IMR-90 (cell line): ENCODE measurements around the gene SPP1. TPM values are rescaled to one million over a fixed set of nuclear protein-coding genes. Genes with fewer than 3 reads are reported as not detected.

Source experiments
- ATAC-seq: fragments of 200-7000 bp; cut with Tn5 transposase; 2 replicates; pipeline ENCODE4 v1.9.1; 2020; ENCODE audit warnings: low read depth, mild to moderate bottlenecking, moderate library complexity
- BruUV-seq: library from RNA; stranded (reverse); fragments of 400-500 nt; replicated peaks from 2 replicates; lab custom pipeline; 2021; lab: Mats Ljungman, UMichigan
- CTCF ChIA-PET: fragments of 300-600 bp; formaldehyde crosslinking; extraction: SDS; loops from one replicate; lab custom pipeline; 2021; ENCODE audit warnings: antibody characterized with exemption; lab: Yijun Ruan, JAX
- POLR2A ChIA-PET: fragments of 300-600 bp; sonication (Branson Sonifier 250); formaldehyde crosslinking; loops from one replicate; lab custom pipeline; 2022; ENCODE audit warnings: antibody characterized with exemption; ENCODE audit not compliant: unreplicated experiment; lab: Charles Lee
- DNase-seq: peaks from one replicate; pipeline ENCODE4 v3.0.0; 2013
- H2AFZ ChIP-seq: replicated peaks from 2 replicates; pipeline ENCODE3; 2013; ENCODE audit warnings: low read length, mild to moderate bottlenecking; ENCODE audit not compliant: poor library complexity
- H2AK5ac ChIP-seq: 2 replicates; pipeline ENCODE4 v1.6.1; 2013; ENCODE audit warnings: low read depth, low read length, inconsistent platforms
- H2AK9ac ChIP-seq: replicated peaks from 2 replicates; pipeline ENCODE3; 2013; ENCODE audit warnings: mild to moderate bottlenecking, low read depth, low read length, moderate library complexity; ENCODE audit not compliant: poor library complexity
- H2BK120ac ChIP-seq: 2 replicates; pipeline ENCODE4 v1.6.1; 2013; ENCODE audit warnings: low read depth, low read length, inconsistent platforms
- H2BK15ac ChIP-seq: 3 replicates; pipeline ENCODE4 v1.6.1; 2013; ENCODE audit warnings: low read depth, low read length, inconsistent platforms
- H2BK20ac ChIP-seq: 2 replicates; pipeline ENCODE4 v1.6.1; 2013; ENCODE audit warnings: low read depth, mild to moderate bottlenecking, inconsistent platforms, low read length, moderate library complexity
- H2BK5ac ChIP-seq: 2 replicates; pipeline ENCODE4 v1.6.1; 2013; ENCODE audit warnings: mild to moderate bottlenecking, low read depth, low read length, inconsistent platforms; ENCODE audit not compliant: poor library complexity, severe bottlenecking
- H3K14ac ChIP-seq: replicated peaks from 2 replicates; pipeline ENCODE4 v1.6.1; 2013; ENCODE audit warnings: low read depth, low read length, inconsistent platforms
- H3K18ac ChIP-seq: 2 replicates; pipeline ENCODE4 v1.6.1; 2013; ENCODE audit warnings: low read depth, low read length, control low read depth
- H3K23ac ChIP-seq: 2 replicates; pipeline ENCODE4 v1.6.1; 2013; ENCODE audit warnings: low read depth, low read length, inconsistent platforms
- H3K27ac ChIP-seq: 2 replicates; pipeline ENCODE4 v1.5.1; 2013; ENCODE audit warnings: mild to moderate bottlenecking, control low read depth, low read length; ENCODE audit not compliant: insufficient read depth
- H3K27me3 ChIP-seq: 2 replicates; pipeline ENCODE4 v1.6.1; 2013; ENCODE audit warnings: low read length; ENCODE audit not compliant: control insufficient read depth, insufficient read depth
- H3K36me3 ChIP-seq: 2 replicates; pipeline ENCODE4 v1.6.1; 2013; ENCODE audit warnings: low read length, mixed read lengths; ENCODE audit not compliant: control insufficient read depth, insufficient read depth
- H3K4ac ChIP-seq: 2 replicates; pipeline ENCODE4 v1.6.1; 2013; ENCODE audit warnings: low read depth, low read length, inconsistent platforms
- H3K4me1 ChIP-seq: 2 replicates; pipeline ENCODE4 v1.6.1; 2013; ENCODE audit warnings: low read length, mixed read lengths; ENCODE audit not compliant: control insufficient read depth, insufficient read depth
- H3K4me2 ChIP-seq: 2 replicates; pipeline ENCODE4 v1.6.1; 2013; ENCODE audit warnings: low read depth, mild to moderate bottlenecking, control low read depth, low read length, moderate library complexity
- H3K4me3 ChIP-seq: 2 replicates; pipeline ENCODE4 v1.5.1; 2013; ENCODE audit warnings: low read depth, mild to moderate bottlenecking, control low read depth, low read length, moderate library complexity; ENCODE audit not compliant: insufficient read depth
- H3K56ac ChIP-seq: 2 replicates; pipeline ENCODE4 v1.6.1; 2013; ENCODE audit warnings: low read length, inconsistent platforms; ENCODE audit not compliant: insufficient read depth; ENCODE audit errors: extremely low read depth
- H3K79me1 ChIP-seq, 2 experiments: 2 replicates each; pipeline ENCODE4 v1.6.1; 2013; ENCODE audit warnings: low read length in 2 of 2, inconsistent platforms in 1 of 2, low read depth in 1 of 2
- H3K9ac ChIP-seq: 2 replicates; pipeline ENCODE4 v1.6.1; 2013; ENCODE audit warnings: low read depth, low read length, control low read depth
- H3K9me1 ChIP-seq: 2 replicates; pipeline ENCODE4 v1.6.1; 2013; ENCODE audit warnings: low read length, inconsistent platforms; ENCODE audit not compliant: insufficient read depth
- H3K9me3 ChIP-seq: 2 replicates; pipeline ENCODE4 v1.6.1; 2013; ENCODE audit warnings: low read length; ENCODE audit not compliant: control insufficient read depth, insufficient read depth
- H4K20me1 ChIP-seq: 2 replicates; pipeline ENCODE4 v1.6.1; 2013; ENCODE audit warnings: low read length, inconsistent platforms; ENCODE audit not compliant: insufficient read depth
- H4K5ac ChIP-seq: 2 replicates; pipeline ENCODE4 v1.6.1; 2013; ENCODE audit warnings: mild to moderate bottlenecking, low read depth, low read length, control low read depth
- H4K8ac ChIP-seq, 2 experiments: 2 replicates each; pipeline ENCODE4 v1.6.1; 2013; ENCODE audit warnings: low read depth in 2 of 2, low read length in 2 of 2, control low read depth in 1 of 2, inconsistent platforms in 1 of 2
- H4K91ac ChIP-seq: 2 replicates; pipeline ENCODE4 v1.6.1; 2013; ENCODE audit warnings: low read depth, low read length, inconsistent platforms; ENCODE audit not compliant: insufficient read depth
- BHLHE40 ChIP-seq: fragments of 150-350 bp; IDR thresholded peaks from 2 replicates; pipeline ENCODE4 v1.6.1; 2016; ENCODE audit warnings: mild to moderate bottlenecking, low read depth, low read length
- CEBPB ChIP-seq: IDR thresholded peaks from 2 replicates; pipeline ENCODE4 v1.6.1; 2012; ENCODE audit warnings: low read depth, low read length, improper control_type of control experiment
- CHD1 ChIP-seq: IDR thresholded peaks from 2 replicates; pipeline ENCODE4 v1.6.1; 2012; ENCODE audit warnings: low read depth, low read length, improper control_type of control experiment
- FOS ChIP-seq: fragments of 150-350 bp; IDR thresholded peaks from 2 replicates; pipeline ENCODE4 v1.6.1; 2016; ENCODE audit warnings: low read depth, low read length
- MAFK ChIP-seq: IDR thresholded peaks from 2 replicates; pipeline ENCODE4 v1.6.1; 2012; ENCODE audit warnings: low read depth, low read length, improper control_type of control experiment
- MAZ ChIP-seq: IDR thresholded peaks from 2 replicates; pipeline ENCODE4 v1.6.1; 2012; ENCODE audit warnings: low read depth, mild to moderate bottlenecking, low read length, improper control_type of control experiment, moderate library complexity, borderline replicate concordance
- MXI1 ChIP-seq: IDR thresholded peaks from 2 replicates; pipeline ENCODE4 v1.6.1; 2012; ENCODE audit warnings: low read depth, mild to moderate bottlenecking, low read length, moderate library complexity, borderline replicate concordance
- NFE2L2 ChIP-seq: fragments of 150-350 bp; IDR thresholded peaks from 2 replicates; pipeline ENCODE4 v1.6.1; 2016; ENCODE audit warnings: low read depth, mild to moderate bottlenecking, low read length
- POLR2A ChIP-seq: IDR thresholded peaks from 2 replicates; pipeline ENCODE4 v1.6.1; 2012; ENCODE audit warnings: mild to moderate bottlenecking, low read depth, low read length
- RAD21 ChIP-seq: IDR thresholded peaks from 2 replicates; pipeline ENCODE4 v1.6.1; 2012; ENCODE audit warnings: low read length, improper control_type of control experiment
- RCOR1 ChIP-seq: IDR thresholded peaks from 2 replicates; pipeline ENCODE4 v1.6.1; 2012; ENCODE audit warnings: mild to moderate bottlenecking, low read length, improper control_type of control experiment; ENCODE audit not compliant: insufficient replicate concordance
- RFX5 ChIP-seq: IDR thresholded peaks from 2 replicates; pipeline ENCODE4 v1.8.0; 2012; ENCODE audit warnings: low read depth, mild to moderate bottlenecking, low read length, moderate library complexity
- SMC3 ChIP-seq: fragments of 150-350 bp; IDR thresholded peaks from 2 replicates; pipeline ENCODE4 v1.6.1; 2016; ENCODE audit warnings: low read depth, mild to moderate bottlenecking, antibody characterized with exemption, low read length, moderate library complexity
- WGBS, 2 experiments: methylation state at CpG; one replicate each; pipeline versions ENCODE4 v1.1.5 to v1.1.7; 2013; ENCODE audit warnings: missing lambda C conversion rate in 2 of 2; ENCODE audit not compliant: insufficient read length in 1 of 2; ENCODE audit errors: extremely low coverage in 2 of 2; 5-methylcytosine and 5-hydroxymethylcytosine counted together
- dilution Hi-C: fragments of 300-500 bp; cut with HindIII; formaldehyde crosslinking; loops from one replicate; pipeline ENCODE4 v1.14.3; 2018; ENCODE audit warnings: low sequenced_read_pairs; ENCODE audit not compliant: unreplicated experiment
- in situ Hi-C: fragments of 300-500 bp; cut with MboI; formaldehyde crosslinking; loops from 3 replicates; pipeline ENCODE4 v1.14.3; 2019; ENCODE audit warnings: low sequenced_read_pairs, inconsistent platforms, mixed read lengths
- intact Hi-C: fragments of 100-400 bp; cut with micrococcal nuclease; formaldehyde crosslinking; loops from 2 replicates; pipeline ENCODE4 v1.10.0; 2022
- polyA plus RNA-seq, 3 experiments: library from polyadenylated mRNA; depleted of rRNA; stranded (reverse); fragments of >200 nt; gene quantifications; 2 replicates each; pipeline ENCODE4 v1.2.3, GENCODE V29; 2012; ENCODE audit warnings: low replicate concordance in 1 of 3
- total RNA-seq: library from RNA; depleted of rRNA; stranded (reverse); fragments of >200 nt; gene quantifications from 2 replicates; pipeline ENCODE4 v1.2.3, GENCODE V29; 2012
- TF ChIP-seq, protein P1 (sequence below): fragments of 150-350 bp; IDR thresholded peaks from 2 replicates; pipeline ENCODE4 v1.6.1; 2017; ENCODE audit warnings: mild to moderate bottlenecking, antibody characterized with exemption, low read length, low read depth
- TF ChIP-seq, protein P2 (sequence below): fragments of 150-350 bp; IDR thresholded peaks from 2 replicates; pipeline ENCODE4 v1.6.1; 2016; ENCODE audit warnings: low read depth, mild to moderate bottlenecking, low read length, moderate library complexity, borderline replicate concordance
- TF ChIP-seq, protein P3 (sequence below): conservative IDR thresholded peaks from 2 replicates; pipeline ENCODE4 v1.5.1; 2012; ENCODE audit warnings: mild to moderate bottlenecking, low read depth, low read length, improper control_type of control experiment

Gene SPP1
- total and polyA plus RNA-seq, 2 of the 4 experiments (the other 2 are of a cell fraction) = 0.18 to 0.50 TPM

DNA sequence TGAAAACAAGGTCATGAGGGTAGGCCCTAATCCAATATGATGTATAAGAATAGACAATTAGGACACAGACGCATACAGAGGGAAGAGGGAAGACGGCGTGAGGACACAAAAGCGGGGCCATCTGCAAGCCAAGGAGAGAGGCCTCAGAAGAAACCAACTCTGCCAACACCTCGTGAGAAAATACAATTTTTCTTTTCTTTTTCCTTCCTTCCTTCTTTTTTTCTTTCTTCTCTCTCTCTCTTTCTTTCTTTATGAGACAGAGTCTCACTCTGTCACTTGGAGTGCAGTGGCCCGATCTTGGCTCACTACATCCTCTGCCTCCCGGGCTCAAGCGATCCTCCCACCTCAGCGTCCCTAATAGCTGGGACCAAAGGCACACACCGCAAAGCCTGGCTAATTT is 30.4 kb downstream of the SPP1 start:
- Histone ChIP-seq H3K14ac (no peak overlapping the region), H2AFZ (no peak overlapping the region), H4K20me1 (peaks cover 10% of the 10 kb centered on the region), H2AK9ac (no peak overlapping the region), H3K36me3 (no peaks in the 10 kb centered on the region), H2AK5ac (no peak overlapping the region), H3K4ac (no peak overlapping the region), H3K23ac (no peak overlapping the region), H3K18ac (no peak overlapping the region), H3K4me1 (peaks cover 12% of the 10 kb centered on the region; the same call in 1 of the 2 replicates), H2BK5ac (no peak overlapping the region), H3K4me3 (no peak overlapping the region), H2BK120ac (no peak overlapping the region), H3K27me3 (no peaks in the 10 kb centered on the region), H3K27ac (no peak overlapping the region), H3K4me2 (no peak overlapping the region), H4K5ac (no peak overlapping the region), H3K9me1 (peaks cover 3% of the 10 kb centered on the region; the same call in 1 of the 2 replicates), H2BK20ac (no peak overlapping the region), H3K79me1 (peaks cover 3 to 14% of the 10 kb centered on the region in 2 experiments; a peak in 2 of 4 replicates), H3K9ac (no peak overlapping the region), H2BK15ac (no peak overlapping the region), H3K56ac (no peak overlapping the region), H3K9me3 (no peaks in the 10 kb centered on the region), H4K8ac (no peak overlapping the region), H4K91ac (no peak overlapping the region)
- ATAC-seq (no peak), DNase-seq (no peak)
- ChIA-PET CTCF (no interaction called here), POLR2A (no interaction called here)
- dilution Hi-C loops = no loop called here
- BruUV-seq = no TSS peak
- TF ChIP-seq RAD21 = no peak
- no peak for TF ChIP-seq CHD1
- no peak for TF ChIP-seq BHLHE40
- no peak for TF ChIP-seq RFX5
- no peak for TF ChIP-seq MAZ
- no peak for TF ChIP-seq RCOR1
- TF ChIP-seq NFE2L2 = no peak
- no peak for TF ChIP-seq SMC3
- TF ChIP-seq, protein P1, sequence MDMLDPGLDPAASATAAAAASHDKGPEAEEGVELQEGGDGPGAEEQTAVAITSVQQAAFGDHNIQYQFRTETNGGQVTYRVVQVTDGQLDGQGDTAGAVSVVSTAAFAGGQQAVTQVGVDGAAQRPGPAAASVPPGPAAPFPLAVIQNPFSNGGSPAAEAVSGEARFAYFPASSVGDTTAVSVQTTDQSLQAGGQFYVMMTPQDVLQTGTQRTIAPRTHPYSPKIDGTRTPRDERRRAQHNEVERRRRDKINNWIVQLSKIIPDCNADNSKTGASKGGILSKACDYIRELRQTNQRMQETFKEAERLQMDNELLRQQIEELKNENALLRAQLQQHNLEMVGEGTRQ = no peak
- TF ChIP-seq, protein P2, sequence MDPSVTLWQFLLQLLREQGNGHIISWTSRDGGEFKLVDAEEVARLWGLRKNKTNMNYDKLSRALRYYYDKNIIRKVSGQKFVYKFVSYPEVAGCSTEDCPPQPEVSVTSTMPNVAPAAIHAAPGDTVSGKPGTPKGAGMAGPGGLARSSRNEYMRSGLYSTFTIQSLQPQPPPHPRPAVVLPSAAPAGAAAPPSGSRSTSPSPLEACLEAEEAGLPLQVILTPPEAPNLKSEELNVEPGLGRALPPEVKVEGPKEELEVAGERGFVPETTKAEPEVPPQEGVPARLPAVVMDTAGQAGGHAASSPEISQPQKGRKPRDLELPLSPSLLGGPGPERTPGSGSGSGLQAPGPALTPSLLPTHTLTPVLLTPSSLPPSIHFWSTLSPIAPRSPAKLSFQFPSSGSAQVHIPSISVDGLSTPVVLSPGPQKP = no peak
- TF ChIP-seq MXI1 = no peak
- no peak for TF ChIP-seq FOS
- no peak for TF ChIP-seq CEBPB
- no peak for TF ChIP-seq MAFK
- TF ChIP-seq, protein P3, sequence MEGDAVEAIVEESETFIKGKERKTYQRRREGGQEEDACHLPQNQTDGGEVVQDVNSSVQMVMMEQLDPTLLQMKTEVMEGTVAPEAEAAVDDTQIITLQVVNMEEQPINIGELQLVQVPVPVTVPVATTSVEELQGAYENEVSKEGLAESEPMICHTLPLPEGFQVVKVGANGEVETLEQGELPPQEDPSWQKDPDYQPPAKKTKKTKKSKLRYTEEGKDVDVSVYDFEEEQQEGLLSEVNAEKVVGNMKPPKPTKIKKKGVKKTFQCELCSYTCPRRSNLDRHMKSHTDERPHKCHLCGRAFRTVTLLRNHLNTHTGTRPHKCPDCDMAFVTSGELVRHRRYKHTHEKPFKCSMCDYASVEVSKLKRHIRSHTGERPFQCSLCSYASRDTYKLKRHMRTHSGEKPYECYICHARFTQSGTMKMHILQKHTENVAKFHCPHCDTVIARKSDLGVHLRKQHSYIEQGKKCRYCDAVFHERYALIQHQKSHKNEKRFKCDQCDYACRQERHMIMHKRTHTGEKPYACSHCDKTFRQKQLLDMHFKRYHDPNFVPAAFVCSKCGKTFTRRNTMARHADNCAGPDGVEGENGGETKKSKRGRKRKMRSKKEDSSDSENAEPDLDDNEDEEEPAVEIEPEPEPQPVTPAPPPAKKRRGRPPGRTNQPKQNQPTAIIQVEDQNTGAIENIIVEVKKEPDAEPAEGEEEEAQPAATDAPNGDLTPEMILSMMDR = no peak
- no peak for TF ChIP-seq POLR2A
- intact Hi-C loops = loop anchor here (5.0 kb wide), 1 partner anchor 34 kb away; no protein-coding TSS in a partner anchor
- in situ Hi-C loops = no loop called here
- 100% methylated on average over 1 of the region's 10 CpGs; no CpG with 5 or more reads in 1 of the 2 experiments for WGBS, 2 experiments
